ENCODE results near the gene PLCL2. TPM values are rescaled to one million over a fixed set of nuclear protein-coding genes. Genes with fewer than 3 reads are reported as not detected.

PLCL2 gene
- total RNA-seq (17.8 TPM), polyA plus RNA-seq (7.0 TPM)
- long read RNA-seq, donor 1, result 0 reads
- long read RNA-seq, donor 2, full-length matches to known transcripts, result 3 of 3 reads
- long read RNA-seq, donor 2, partial matches to known transcripts, result 0 of 3 reads
- long read RNA-seq, donor 2, other reads (novel, unspliced or antisense), result 0 of 3 reads
- long read RNA-seq, donor 3, full-length matches to known transcripts, result 3 of 3 reads
- long read RNA-seq, donor 3, partial matches to known transcripts, result 0 of 3 reads
- long read RNA-seq, donor 3, other reads (novel, unspliced or antisense), result 0 of 3 reads
- long read RNA-seq, donor 4, result 0 reads
- long read RNA-seq, donor 5, full-length matches to known transcripts, result 1 of 11 reads
- long read RNA-seq, donor 5, partial matches to known transcripts, result 10 of 11 reads
- long read RNA-seq, donor 5, other reads (novel, unspliced or antisense), result 0 of 11 reads
- long read RNA-seq, donor 6, full-length matches to known transcripts, result 1 of 6 reads
- long read RNA-seq, donor 6, partial matches to known transcripts, result 5 of 6 reads
- long read RNA-seq, donor 6, other reads (novel, unspliced or antisense), result 0 of 6 reads
- long read RNA-seq, donor 7, full-length matches to known transcripts, result 2 of 2 reads
- long read RNA-seq, donor 7, partial matches to known transcripts, result 0 of 2 reads
- long read RNA-seq, donor 7, other reads (novel, unspliced or antisense), result 0 of 2 reads
- long read RNA-seq, donor 8, full-length matches to known transcripts, result 1 of 1 reads
- long read RNA-seq, donor 8, partial matches to known transcripts, result 0 of 1 reads
- long read RNA-seq, donor 8, other reads (novel, unspliced or antisense), result 0 of 1 reads
- long read RNA-seq, donor 9, full-length matches to known transcripts, result 3 of 3 reads
- long read RNA-seq, donor 9, partial matches to known transcripts, result 0 of 3 reads
- long read RNA-seq, donor 9, other reads (novel, unspliced or antisense), result 0 of 3 reads
- long read RNA-seq, donor 10, full-length matches to known transcripts, result 3 of 3 reads
- long read RNA-seq, donor 10, partial matches to known transcripts, result 0 of 3 reads
- long read RNA-seq, donor 10, other reads (novel, unspliced or antisense), result 0 of 3 reads

DNA sequence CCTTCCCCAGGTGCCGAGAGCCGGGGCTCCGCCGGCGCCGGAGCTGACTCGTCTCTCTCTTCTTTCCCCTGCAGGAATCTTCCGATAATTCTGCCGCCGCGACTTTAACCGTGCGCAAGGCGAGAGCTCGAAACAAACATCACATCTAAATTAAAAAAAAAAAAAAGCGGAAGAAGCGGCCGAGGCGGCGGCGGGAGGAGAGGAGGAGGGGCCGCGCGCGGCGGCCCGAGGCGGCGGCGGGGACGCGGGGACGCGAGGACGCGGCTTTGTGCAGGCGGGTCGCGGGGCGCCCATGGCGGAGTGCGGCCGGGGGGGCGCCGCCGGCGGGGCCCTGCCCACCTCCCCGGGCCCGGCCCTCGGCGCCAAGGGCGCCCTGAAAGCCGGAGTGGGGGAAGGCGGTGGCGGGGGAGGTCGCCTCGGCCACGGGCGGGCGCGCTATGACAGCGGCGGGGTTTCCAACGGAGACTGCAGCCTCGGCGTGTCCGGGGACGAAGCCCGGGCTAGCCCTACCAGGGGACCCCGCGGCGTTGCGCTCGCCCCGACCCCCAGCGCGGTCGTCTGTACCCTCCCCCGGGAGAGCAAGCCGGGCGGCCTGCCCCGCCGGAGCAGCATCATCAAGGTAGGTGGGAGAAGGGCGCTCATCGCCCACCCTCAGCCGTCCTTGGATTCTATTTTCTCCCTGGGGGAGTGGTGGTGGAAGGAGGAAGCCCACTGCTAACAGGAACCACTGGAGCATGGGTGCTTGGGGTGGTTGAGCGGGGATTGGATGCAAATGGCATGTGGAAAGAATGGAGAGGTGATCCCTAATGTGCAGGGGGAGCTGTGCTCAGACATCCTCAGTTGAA lies at the start of gene PLCL2:
Gene PLCL2, plus strand, starts transcription at position 208 of the 845 bp plus-strand sequence. Its CDS starts 85 bp downstream, at position 293.
- Histone ChIP-seq H3K4me3 (ENCODE audit: low read length in 2 of 2) (peak within 1 kb of the TSS; percentile 52 to 71), H3K27ac (ENCODE audit: low read depth in 1 of 2, low read length in 1 of 2) (peak within 1 kb of the TSS; percentile 76 to 93), H3K4me1 (ENCODE audit: control insufficient read depth in 2 of 2, insufficient read depth in 2 of 2, low read length in 2 of 2) (peaks cover 12 to 21% of the 10 kb centered on the region in 2 donors), H3K27me3 (ENCODE audit: control insufficient read depth in 2 of 2, insufficient read depth in 1 of 2, low read length in 1 of 2) (peaks cover 0 to 9% of the 10 kb centered on the region in 2 donors), H3K36me3 (ENCODE audit: control insufficient read depth in 2 of 2, insufficient read depth in 2 of 2, low read length in 1 of 2) (no peaks in the 10 kb centered on the region), H3K9me3 (ENCODE audit: control insufficient read depth in 2 of 2, insufficient read depth in 1 of 2, low read length in 1 of 2) (peaks cover 0 to 6% of the 10 kb centered on the region in 2 donors)
- peak in 5 of 9 donors; percentile 44 to 85 (median 57) for DNase-seq (ENCODE audit: low read depth in 6 of 9, low spot score in 9 of 9)
- WGBS, result under 1% methylated on average over 87 of the region's 87 CpGs

DNA sequence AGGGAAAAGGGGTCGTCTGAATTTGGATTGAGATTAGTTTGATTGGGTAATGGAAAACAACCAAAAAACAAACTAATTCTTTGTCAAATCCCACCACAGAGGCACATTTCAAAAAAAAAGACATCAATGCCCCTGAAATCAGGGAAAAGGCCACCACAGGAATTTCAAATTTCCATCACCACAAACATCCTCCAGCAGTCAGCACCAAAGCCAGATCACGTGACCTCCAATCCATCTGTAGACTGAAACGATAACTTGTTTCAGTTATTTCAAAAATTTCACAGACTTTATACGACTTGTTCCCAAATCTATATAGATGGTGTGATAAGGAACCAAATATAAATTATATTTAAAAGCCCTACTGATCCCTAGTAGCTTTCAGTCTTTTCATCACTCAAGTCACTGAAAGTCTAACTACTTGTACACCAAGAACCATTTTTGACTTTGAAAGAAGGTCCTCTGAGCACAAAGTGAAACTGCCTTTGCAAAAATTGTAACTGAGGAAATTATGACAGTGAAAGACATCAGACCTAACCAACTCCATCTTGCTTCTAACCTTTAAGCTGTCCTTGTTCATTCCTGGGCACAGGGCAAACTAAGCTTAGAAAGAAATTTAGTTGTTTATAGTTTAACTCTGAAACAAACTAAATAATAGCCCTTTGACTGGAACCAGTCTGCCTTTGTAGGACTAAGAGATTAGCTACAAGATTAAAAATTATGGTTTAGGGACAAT lies 48.1 kb upstream of the PLCL2 start:
- Histone ChIP-seq H3K9me3 (ENCODE audit: control insufficient read depth in 2 of 2, insufficient read depth in 1 of 2, low read length in 1 of 2) (no peaks in the 10 kb centered on the region), H3K36me3 (ENCODE audit: control insufficient read depth in 2 of 2, insufficient read depth in 2 of 2, low read length in 1 of 2) (no peaks in the 10 kb centered on the region), H3K4me1 (ENCODE audit: control insufficient read depth in 2 of 2, insufficient read depth in 2 of 2, low read length in 2 of 2) (peaks cover 0 to 11% of the 10 kb centered on the region in 2 donors), H3K27ac (ENCODE audit: low read depth in 1 of 2, low read length in 1 of 2) (no peak overlapping the region), H3K27me3 (ENCODE audit: control insufficient read depth in 2 of 2, insufficient read depth in 1 of 2, low read length in 1 of 2) (no peaks in the 10 kb centered on the region), H3K4me3 (ENCODE audit: low read length in 2 of 2) (no peak overlapping the region)
- WGBS, result 94% methylated on average over 4 of the region's 4 CpGs
- no peak for DNase-seq (ENCODE audit: low read depth in 6 of 9, low spot score in 9 of 9)

DNA sequence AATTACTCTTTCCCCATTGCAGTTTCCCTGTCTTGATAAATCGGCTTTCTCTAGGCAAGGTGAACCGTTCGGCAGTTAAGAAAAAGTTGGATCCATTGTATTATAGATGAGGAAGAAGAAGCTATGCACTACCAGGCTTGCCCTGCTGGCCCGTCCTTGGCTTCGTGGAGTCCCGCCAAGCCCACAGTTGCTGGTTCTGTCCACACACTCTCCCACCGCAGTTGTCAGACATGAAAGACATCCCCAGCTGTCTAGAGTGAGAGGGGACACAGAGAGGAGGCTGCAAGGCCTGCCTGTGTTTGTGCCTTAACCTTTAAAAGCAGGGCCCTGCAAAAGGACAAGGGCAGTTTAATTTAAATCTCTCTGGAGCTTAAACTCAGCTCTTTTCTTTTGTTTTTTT lies 47.2 kb upstream of the PLCL2 start:
- no peak overlapping the region for H3K27ac ChIP-seq (ENCODE audit: low read depth in 1 of 2, low read length in 1 of 2)
- H3K9me3 ChIP-seq (ENCODE audit: control insufficient read depth in 2 of 2, insufficient read depth in 1 of 2, low read length in 1 of 2), result no peaks in the 10 kb centered on the region
- WGBS, result 89% methylated on average over 7 of the region's 7 CpGs

DNA sequence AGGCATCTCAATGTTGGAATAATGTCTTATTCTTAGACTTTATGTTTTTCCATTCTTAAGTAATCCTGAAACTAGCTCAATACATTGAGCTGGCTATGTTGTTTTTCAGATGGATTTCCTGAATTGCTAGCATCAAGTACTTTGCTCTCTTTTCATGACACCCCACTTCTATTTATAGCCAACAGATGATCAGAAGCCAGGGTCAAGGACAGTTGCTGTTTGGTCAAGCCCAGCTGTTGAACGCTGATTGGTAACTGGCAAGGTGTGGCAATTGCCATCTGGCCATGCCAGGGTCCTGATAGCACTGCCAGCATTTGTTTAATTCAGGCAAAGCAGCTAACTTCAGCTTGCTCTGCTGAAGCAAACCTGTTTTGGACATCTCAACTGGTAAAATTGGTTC lies 46.2 kb upstream of the PLCL2 start:
- no peaks in the 10 kb centered on the region for H3K27me3 ChIP-seq (ENCODE audit: control insufficient read depth in 2 of 2, insufficient read depth in 1 of 2, low read length in 1 of 2)
- H3K27ac ChIP-seq (ENCODE audit: low read depth in 1 of 2, low read length in 1 of 2), result no peak overlapping the region
- peaks cover 17 to 30% of the 10 kb centered on the region in 2 donors for H3K4me1 ChIP-seq (ENCODE audit: control insufficient read depth in 2 of 2, insufficient read depth in 2 of 2, low read length in 2 of 2)
- DNase-seq (ENCODE audit: low read depth in 6 of 9, low spot score in 9 of 9), result no peak
- no peaks in the 10 kb centered on the region for H3K36me3 ChIP-seq (ENCODE audit: control insufficient read depth in 2 of 2, insufficient read depth in 2 of 2, low read length in 1 of 2)
- H3K9me3 ChIP-seq (ENCODE audit: control insufficient read depth in 2 of 2, insufficient read depth in 1 of 2, low read length in 1 of 2), result no peaks in the 10 kb centered on the region
- WGBS, result 92% methylated on average over 1 of the region's 1 CpG
- no peak overlapping the region for H3K4me3 ChIP-seq (ENCODE audit: low read length in 2 of 2)

More for the DNA sequence above, 47.2 kb upstream of the PLCL2 start:
- Histone ChIP-seq H3K36me3 (ENCODE audit: control insufficient read depth in 2 of 2, insufficient read depth in 2 of 2, low read length in 1 of 2) (no peaks in the 10 kb centered on the region), H3K4me1 (ENCODE audit: control insufficient read depth in 2 of 2, insufficient read depth in 2 of 2, low read length in 2 of 2) (peaks cover 8 to 20% of the 10 kb centered on the region in 2 donors), H3K4me3 (ENCODE audit: low read length in 2 of 2) (no peak overlapping the region), H3K27me3 (ENCODE audit: control insufficient read depth in 2 of 2, insufficient read depth in 1 of 2, low read length in 1 of 2) (no peaks in the 10 kb centered on the region)
- no peak for DNase-seq (ENCODE audit: low read depth in 6 of 9, low spot score in 9 of 9)

DNA sequence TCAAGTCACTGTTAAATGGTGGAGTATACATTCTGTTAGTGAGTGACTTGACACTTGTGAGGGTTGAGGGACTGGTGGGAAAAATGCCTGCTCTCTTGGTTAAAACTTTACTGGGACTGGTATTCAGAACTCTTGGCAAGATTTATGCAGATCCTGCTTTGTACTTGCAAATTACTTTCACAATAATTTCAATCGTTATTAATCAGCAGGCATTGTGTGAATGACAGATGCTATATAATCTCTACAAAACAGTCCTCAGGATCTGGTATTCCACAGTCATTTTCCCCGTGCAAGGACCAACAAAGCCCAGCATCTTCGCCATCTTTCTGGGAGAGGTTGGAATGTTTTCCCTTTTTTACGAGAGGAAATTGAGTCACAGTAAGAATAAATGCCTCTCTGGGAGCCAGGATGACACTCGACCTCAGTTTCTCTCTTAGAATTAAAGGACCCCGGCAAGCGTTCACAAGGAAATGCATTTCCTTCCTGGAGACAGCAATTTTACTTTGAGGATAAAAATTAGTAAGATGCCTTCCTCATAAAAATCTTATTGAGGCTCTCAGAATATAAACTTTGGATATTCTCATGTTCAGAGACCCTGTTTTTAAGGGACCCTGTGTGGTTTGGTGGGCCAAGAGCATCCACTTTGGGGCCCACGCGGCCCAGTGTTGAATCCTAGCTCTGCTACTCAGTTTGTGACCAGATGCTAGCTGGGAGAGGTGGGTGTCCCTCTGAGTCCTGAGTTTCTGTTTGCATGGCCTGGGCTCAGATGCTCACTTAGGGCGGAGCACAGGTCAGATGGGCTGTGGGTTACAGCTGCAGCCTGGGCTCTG lies 45.3 kb upstream of the PLCL2 start:
- Histone ChIP-seq H3K27ac (ENCODE audit: low read depth in 1 of 2, low read length in 1 of 2) (no peak overlapping the region), H3K4me1 (ENCODE audit: control insufficient read depth in 2 of 2, insufficient read depth in 2 of 2, low read length in 2 of 2) (peaks cover 17 to 31% of the 10 kb centered on the region in 2 donors), H3K36me3 (ENCODE audit: control insufficient read depth in 2 of 2, insufficient read depth in 2 of 2, low read length in 1 of 2) (no peaks in the 10 kb centered on the region), H3K27me3 (ENCODE audit: control insufficient read depth in 2 of 2, insufficient read depth in 1 of 2, low read length in 1 of 2) (no peaks in the 10 kb centered on the region), H3K4me3 (ENCODE audit: low read length in 2 of 2) (no peak overlapping the region), H3K9me3 (ENCODE audit: control insufficient read depth in 2 of 2, insufficient read depth in 1 of 2, low read length in 1 of 2) (no peaks in the 10 kb centered on the region)
- no peak for DNase-seq (ENCODE audit: low read depth in 6 of 9, low spot score in 9 of 9)
- WGBS, result 96% methylated on average over 10 of the region's 10 CpGs

DNA sequence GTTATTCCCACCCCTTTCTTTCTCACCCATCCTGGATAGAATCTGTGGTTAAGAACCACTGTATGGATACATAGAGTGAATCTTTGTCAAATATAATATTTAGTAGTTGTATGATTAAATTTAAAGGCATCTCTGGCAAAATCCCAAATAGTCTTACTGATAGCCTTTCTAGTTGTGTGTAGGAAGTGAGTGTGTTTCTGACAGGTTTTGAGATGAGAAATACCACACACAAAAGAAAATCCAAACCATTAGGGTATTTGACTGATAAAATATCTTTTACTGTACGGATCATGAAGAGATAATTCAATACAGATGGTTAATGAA lies 44.7 kb upstream of the PLCL2 start:
- 98% methylated on average over 1 of the region's 1 CpG for WGBS
- no peak overlapping the region for H3K4me3 ChIP-seq (ENCODE audit: low read length in 2 of 2)
- H3K36me3 ChIP-seq (ENCODE audit: control insufficient read depth in 2 of 2, insufficient read depth in 2 of 2, low read length in 1 of 2), result no peaks in the 10 kb centered on the region
- H3K9me3 ChIP-seq (ENCODE audit: control insufficient read depth in 2 of 2, insufficient read depth in 1 of 2, low read length in 1 of 2), result no peaks in the 10 kb centered on the region
- H3K27ac ChIP-seq (ENCODE audit: low read depth in 1 of 2, low read length in 1 of 2), result no peak overlapping the region
- H3K4me1 ChIP-seq (ENCODE audit: control insufficient read depth in 2 of 2, insufficient read depth in 2 of 2, low read length in 2 of 2), result peaks cover 17 to 31% of the 10 kb centered on the region in 2 donors
- no peak for DNase-seq (ENCODE audit: low read depth in 6 of 9, low spot score in 9 of 9)
- H3K27me3 ChIP-seq (ENCODE audit: control insufficient read depth in 2 of 2, insufficient read depth in 1 of 2, low read length in 1 of 2), result no peaks in the 10 kb centered on the region

DNA sequence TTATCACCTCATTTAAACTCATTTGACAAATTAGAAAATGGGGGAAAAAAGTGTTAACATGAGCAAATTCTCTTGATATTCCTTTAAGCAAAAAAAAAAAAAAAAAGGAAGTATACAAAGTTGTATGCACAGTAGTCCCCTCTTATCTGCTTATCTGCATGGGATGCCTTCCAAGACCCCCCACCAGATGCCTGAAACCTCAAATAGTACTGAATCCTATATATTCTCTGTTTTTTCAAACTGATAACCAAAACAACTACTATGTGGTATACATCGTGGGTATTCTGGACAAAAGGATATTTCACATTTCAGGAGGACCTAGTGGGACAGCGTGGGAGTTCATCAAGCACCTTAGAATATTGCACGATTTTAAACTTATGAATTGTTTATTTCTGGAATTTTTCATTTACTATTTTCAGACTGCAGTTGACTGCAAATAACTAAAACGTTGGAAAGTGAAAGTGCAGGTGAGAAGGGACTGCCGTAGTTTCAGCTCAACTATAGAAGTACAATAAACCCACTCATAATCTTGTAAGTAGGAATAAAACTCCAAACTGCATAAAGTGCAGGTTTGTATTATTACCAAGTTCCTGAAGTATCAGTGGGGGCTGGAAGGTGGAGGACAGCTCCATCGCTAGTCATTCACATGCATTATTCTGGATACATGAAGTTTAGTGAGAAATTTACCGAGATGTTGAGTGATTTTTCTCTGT lies 43.6 kb upstream of the PLCL2 start:
- H3K4me1 ChIP-seq (ENCODE audit: control insufficient read depth in 2 of 2, insufficient read depth in 2 of 2, low read length in 2 of 2), result peaks cover 17 to 31% of the 10 kb centered on the region in 2 donors
- no peaks in the 10 kb centered on the region for H3K9me3 ChIP-seq (ENCODE audit: control insufficient read depth in 2 of 2, insufficient read depth in 1 of 2, low read length in 1 of 2)
- H3K27me3 ChIP-seq (ENCODE audit: control insufficient read depth in 2 of 2, insufficient read depth in 1 of 2, low read length in 1 of 2), result no peaks in the 10 kb centered on the region
- H3K36me3 ChIP-seq (ENCODE audit: control insufficient read depth in 2 of 2, insufficient read depth in 2 of 2, low read length in 1 of 2), result no peaks in the 10 kb centered on the region
- H3K4me3 ChIP-seq (ENCODE audit: low read length in 2 of 2), result peak overlapping the region; percentile 2 to 25
- DNase-seq (ENCODE audit: low read depth in 6 of 9, low spot score in 9 of 9), result peak in 2 of 9 donors; percentile 14 to 41
- H3K27ac ChIP-seq (ENCODE audit: low read depth in 1 of 2, low read length in 1 of 2), result peak overlapping the region in 1 of 2 donors; percentile 42
- 37% methylated on average over 7 of the region's 7 CpGs for WGBS
